Measurements from ENCODE around the gene TBC1D20.

DNA sequence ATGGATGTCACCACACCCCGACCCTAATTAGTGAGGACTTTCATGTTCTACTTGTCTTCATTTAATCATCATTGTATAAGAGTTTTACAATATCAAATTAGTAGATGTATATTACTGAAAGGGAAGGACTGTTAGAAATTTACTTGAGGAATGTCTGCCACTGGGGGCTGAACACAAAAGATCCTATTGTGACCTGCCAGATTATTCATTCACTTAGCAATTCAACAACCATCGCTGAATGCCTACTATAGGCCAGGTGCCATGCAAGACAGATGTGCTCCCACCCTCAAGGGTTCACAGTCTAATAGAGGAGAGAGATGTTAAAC lies 62.2 kb downstream of the TBC1D20 start:
- TF ChIP-seq EZH2 (IDR thresholded peaks at IDR 0.05; ENCODE audit: low read length, unreplicated experiment) (no peak), CTCF (conservative IDR thresholded peaks at IDR 0.05; ENCODE audit: low read depth, low read length) (no peak)
